Measurements from ENCODE around the gene ZNF444. TPM values are rescaled to one million over a fixed set of nuclear protein-coding genes. Genes with fewer than 3 reads are reported as not detected.

ZNF444 gene
- total and polyA plus RNA-seq, 2 donors (not counting 3 experiments of a cell fraction or from before 2014, with no cell fraction given) = 37.2 to 41.7 TPM

GRCh38 chr19:56120371-56121179 is 20.5 kb upstream of the ZNF444 start:
- ChIA-PET CTCF (interaction anchor here (0.5 to 1.6 kb wide), 10 partner anchors 12 to 488 kb away, joined by 3 to 12 read pairs (median 4); partner anchors contain the start of gene ZNF444), POLR2A (interaction anchor here (0.6 to 1.5 kb wide), 4 partner anchors 20 to 48 kb away, joined by 4 to 10 read pairs (median 6); partner anchors contain the start of gene ZNF444)
- Histone ChIP-seq H3K27ac (ENCODE audit: insufficient read depth, low read depth, low read length) (peak overlapping the region; percentile 84), H3K27me3 (ENCODE audit: control insufficient read depth in 2 of 2, insufficient read depth in 2 of 2, low read length in 2 of 2) (no peaks in the 10 kb centered on the region), H2AFZ (ENCODE audit: low read depth, low read length) (no peak overlapping the region), H4K20me1 (replicated peaks; ENCODE audit: control insufficient read depth, extremely low read depth, insufficient read depth, low read length) (no peaks in the 10 kb centered on the region), H3K9me3 (replicated peaks; ENCODE audit: control insufficient read depth, insufficient read depth, low read length) (no peaks in the 10 kb centered on the region), H3K9me1 (replicated peaks; ENCODE audit: control insufficient read depth, extremely low read depth, insufficient read depth, low read length) (no peaks in the 10 kb centered on the region), H3K9ac (replicated peaks; ENCODE audit: extremely low read depth, insufficient read depth, low read length) (peak overlapping the region; percentile 87), H3K4me1 (ENCODE audit: control insufficient read depth, extremely low read depth, insufficient read depth, low read length) (peaks cover 18% of the 10 kb centered on the region), H3K79me2 (ENCODE audit: control insufficient read depth, insufficient read depth, low read length) (peaks cover 44% of the 10 kb centered on the region), H3K4me2 (ENCODE audit: insufficient read depth, low read length) (peak overlapping the region; percentile 2), H3K36me3 (ENCODE audit: control insufficient read depth in 2 of 2, extremely low read depth in 1 of 2, insufficient read depth in 2 of 2, low read length in 2 of 2) (no peaks in the 10 kb centered on the region), H3K4me3 (replicated peaks in 1 of 3; ENCODE audit: insufficient read depth in 1 of 3, low read depth in 1 of 3, low read length in 3 of 3) (peak overlapping the region; percentile 39 to 59 (median 50))
- DNase-seq (ENCODE audit: low read depth, low spot score) (peak; percentile 77), FAIRE-seq (peak; percentile 96)
- dilution Hi-C loops (cut with MboI; ENCODE audit: extremely low pct_ligation_motif_present, low sequenced_read_pairs) = no loop called here
- TF ChIP-seq GATA2 (IDR thresholded peaks at IDR 0.05; ENCODE audit: insufficient read depth, insufficient read length, low read depth, low read length) (no peak), EZH2 (IDR thresholded peaks at IDR 0.05; ENCODE audit: borderline replicate concordance, low read depth, low read length, severe bottlenecking) (no peak), POLR2AphosphoS5 (IDR thresholded peaks at IDR 0.05; ENCODE audit: insufficient read depth, low read depth, low read length) (peak; percentile 77), POLR2A (IDR thresholded peaks at IDR 0.05; ENCODE audit: low read depth, low read length) (peak; percentile 64), JUN (IDR thresholded peaks at IDR 0.05; ENCODE audit: borderline replicate concordance, insufficient read depth, insufficient read length, low read depth) (no peak), MYC (IDR thresholded peaks at IDR 0.05; ENCODE audit: low read depth, low read length) (peak; percentile 91), CTCF (IDR thresholded peaks at IDR 0.05; ENCODE audit: extremely low read depth in 1 of 2, insufficient read depth in 1 of 2, low read depth in 1 of 2, low read length in 2 of 2) (peak in 1 of 2 donors; percentile 23), MAX (IDR thresholded peaks at IDR 0.05; ENCODE audit: insufficient read depth, insufficient read length) (peak; percentile 71), FOS (IDR thresholded peaks at IDR 0.05; ENCODE audit: borderline replicate concordance, insufficient read depth, low read length) (peak; percentile 46)
- intact Hi-C loops (cut with micrococcal nuclease) = loop anchor here (1.0 to 10.0 kb wide), 9 partner anchors 9 to 1040 kb away; partner anchors contain the start of genes U2AF2 and ZSCAN5A
- no TSS peak for BruUV-seq (replicated peaks)

Measured in endothelial cell of umbilical vein (primary cell).